Head of caudate nucleus (tissue), 42 donors: Measurements from ENCODE around the gene A2ML1.
"Not testable (repeated sequence)": the region's sequence is repeated elsewhere in the genome, so short reads cannot be mapped to it uniquely, and the experiment has no call there.

Experiments used
- DNase-seq, 42 donors: peaks; one replicate each; pipeline versions ENCODE4 v3.0.0 to v3.0.0-alpha.2; 2020 to 2021; ENCODE audit warnings: mixed read lengths in 7 of 42
- intact Hi-C: fragments of 100-400 bp; cut with DNase I; formaldehyde crosslinking; loops from one replicate; pipeline ENCODE4 v1.15.0; 2022

A2ML1 gene

GRCh38 chr12:8919643-8920042, 97.2 kb downstream of the A2ML1 start:
- intact Hi-C loops, DNase-seq: not testable (repeated sequence)

DNA sequence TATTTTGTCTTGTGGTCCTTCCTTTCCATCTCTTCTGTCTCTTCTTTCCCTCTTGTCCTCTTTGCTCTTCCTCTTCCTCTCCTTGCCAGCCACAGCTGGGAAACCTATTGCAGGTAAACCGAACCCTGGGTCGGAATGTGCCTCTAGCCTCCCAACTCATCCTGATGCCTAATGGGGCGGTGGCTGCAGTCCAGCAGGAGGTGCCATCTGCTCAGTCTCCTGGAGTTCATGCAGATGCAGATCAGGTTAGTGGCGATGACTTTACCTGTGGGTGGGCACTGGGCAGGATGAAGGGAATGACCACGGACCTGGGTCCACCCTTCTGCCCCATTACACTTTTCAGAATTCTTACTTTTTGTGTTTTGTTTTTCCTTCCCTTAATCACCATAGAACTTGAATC, 100.1 kb downstream of the A2ML1 start:
- DNase-seq, result no peak
- intact Hi-C loops, result no loop called here
